ENCODE results near the gene MAGEB17.

The MAGEB17 gene

GRCh38 chrX:16167181-16167580, at the start of gene MAGEB17:
TSS of gene MAGEB17 (plus strand) at chrX:16167481. CDS start at chrX:16170383, 2,902 bp downstream.
- Histone ChIP-seq H3K36me3 (ENCODE audit: control insufficient read depth, insufficient read depth, low read length) (no peaks in the 10 kb centered on the region), H3K4me3 (ENCODE audit: low read length) (no peak within 1 kb of the TSS), H3K9me3 (ENCODE audit: control insufficient read depth, low read length) (no peaks in the 10 kb centered on the region), H3K27me3 (ENCODE audit: control insufficient read depth, insufficient read depth, low read length) (no peaks in the 10 kb centered on the region), H3K4me1 (ENCODE audit: control insufficient read depth, insufficient read depth, low read length) (no peaks in the 10 kb centered on the region), H3K9ac (ENCODE audit: low read length) (no peak within 1 kb of the TSS)

GRCh38 chrX:16119353-16120220, 47.7 kb upstream of the MAGEB17 start:
- H3K27me3 ChIP-seq (ENCODE audit: control insufficient read depth, insufficient read depth, low read length) = peaks cover 4% of the 10 kb centered on the region
- H3K4me1 ChIP-seq (ENCODE audit: control insufficient read depth, insufficient read depth, low read length) = no peaks in the 10 kb centered on the region
- no peak overlapping the region for H3K4me3 ChIP-seq (ENCODE audit: low read length)
- no peak overlapping the region for H3K9ac ChIP-seq (ENCODE audit: low read length)
- no peaks in the 10 kb centered on the region for H3K9me3 ChIP-seq (ENCODE audit: control insufficient read depth, low read length)
- no peaks in the 10 kb centered on the region for H3K36me3 ChIP-seq (ENCODE audit: control insufficient read depth, insufficient read depth, low read length)

- H3K36me3 ChIP-seq (ENCODE audit: control insufficient read depth, insufficient read depth, low read length) = no peaks in the 10 kb centered on the region
- H3K4me1 ChIP-seq (ENCODE audit: control insufficient read depth, insufficient read depth, low read length) = no peaks in the 10 kb centered on the region
- no peak overlapping the region for H3K4me3 ChIP-seq (ENCODE audit: low read length)
- H3K9ac ChIP-seq (ENCODE audit: low read length) = no peak overlapping the region
- no peaks in the 10 kb centered on the region for H3K9me3 ChIP-seq (ENCODE audit: control insufficient read depth, low read length)
- H3K27me3 ChIP-seq (ENCODE audit: control insufficient read depth, insufficient read depth, low read length) = peaks cover 4% of the 10 kb centered on the region
Observed at GRCh38 chrX:16120431-16120830, 46.9 kb upstream of the MAGEB17 start.

- Histone ChIP-seq H3K9me3 (ENCODE audit: control insufficient read depth, low read length) (no peaks in the 10 kb centered on the region), H3K36me3 (ENCODE audit: control insufficient read depth, insufficient read depth, low read length) (no peaks in the 10 kb centered on the region), H3K4me1 (ENCODE audit: control insufficient read depth, insufficient read depth, low read length) (no peaks in the 10 kb centered on the region), H3K9ac (ENCODE audit: low read length) (no peak within 1 kb of the TSS), H3K27me3 (ENCODE audit: control insufficient read depth, insufficient read depth, low read length) (peaks cover 4% of the 10 kb centered on the region), H3K4me3 (ENCODE audit: low read length) (no peak within 1 kb of the TSS)
Observed at GRCh38 chrX:16123222-16123786, 44.0 kb upstream of the MAGEB17 start, which contains the start of gene GRPR. TSS of gene GRPR (plus strand) at chrX:16123565. CDS start at chrX:16123954, 389 bp downstream.

GRCh38 chrX:16124201-16124600, 43.1 kb upstream of the MAGEB17 start:
- H3K9ac ChIP-seq (ENCODE audit: low read length) = no peak overlapping the region
- no peaks in the 10 kb centered on the region for H3K9me3 ChIP-seq (ENCODE audit: control insufficient read depth, low read length)
- no peak overlapping the region for H3K4me3 ChIP-seq (ENCODE audit: low read length)
- H3K36me3 ChIP-seq (ENCODE audit: control insufficient read depth, insufficient read depth, low read length) = no peaks in the 10 kb centered on the region
- H3K27me3 ChIP-seq (ENCODE audit: control insufficient read depth, insufficient read depth, low read length) = peaks cover 4% of the 10 kb centered on the region
- H3K4me1 ChIP-seq (ENCODE audit: control insufficient read depth, insufficient read depth, low read length) = no peaks in the 10 kb centered on the region

GRCh38 chrX:16125520-16126149, 41.6 kb upstream of the MAGEB17 start:
- Histone ChIP-seq H3K4me3 (ENCODE audit: low read length) (no peak overlapping the region), H3K9ac (ENCODE audit: low read length) (no peak overlapping the region), H3K27me3 (ENCODE audit: control insufficient read depth, insufficient read depth, low read length) (peaks cover 4% of the 10 kb centered on the region), H3K36me3 (ENCODE audit: control insufficient read depth, insufficient read depth, low read length) (no peaks in the 10 kb centered on the region), H3K4me1 (ENCODE audit: control insufficient read depth, insufficient read depth, low read length) (no peaks in the 10 kb centered on the region), H3K9me3 (ENCODE audit: control insufficient read depth, low read length) (no peaks in the 10 kb centered on the region)

- no peaks in the 10 kb centered on the region for H3K27me3 ChIP-seq (ENCODE audit: control insufficient read depth, insufficient read depth, low read length)
- no peaks in the 10 kb centered on the region for H3K4me1 ChIP-seq (ENCODE audit: control insufficient read depth, insufficient read depth, low read length)
- H3K9ac ChIP-seq (ENCODE audit: low read length) = no peak overlapping the region
- no peak overlapping the region for H3K4me3 ChIP-seq (ENCODE audit: low read length)
- H3K36me3 ChIP-seq (ENCODE audit: control insufficient read depth, insufficient read depth, low read length) = no peaks in the 10 kb centered on the region
- no peaks in the 10 kb centered on the region for H3K9me3 ChIP-seq (ENCODE audit: control insufficient read depth, low read length)
Observed at GRCh38 chrX:16130707-16131106, 36.6 kb upstream of the MAGEB17 start.

GRCh38 chrX:16134936-16135335, 32.3 kb upstream of the MAGEB17 start:
- H3K4me1 ChIP-seq (ENCODE audit: control insufficient read depth, insufficient read depth, low read length) = no peaks in the 10 kb centered on the region
- no peaks in the 10 kb centered on the region for H3K27me3 ChIP-seq (ENCODE audit: control insufficient read depth, insufficient read depth, low read length)
- H3K4me3 ChIP-seq (ENCODE audit: low read length) = no peak overlapping the region
- H3K36me3 ChIP-seq (ENCODE audit: control insufficient read depth, insufficient read depth, low read length) = no peaks in the 10 kb centered on the region
- H3K9me3 ChIP-seq (ENCODE audit: control insufficient read depth, low read length) = no peaks in the 10 kb centered on the region
- H3K9ac ChIP-seq (ENCODE audit: low read length) = no peak overlapping the region

- Histone ChIP-seq H3K4me3 (ENCODE audit: low read length) (no peak overlapping the region), H3K4me1 (ENCODE audit: control insufficient read depth, insufficient read depth, low read length) (no peaks in the 10 kb centered on the region), H3K9ac (ENCODE audit: low read length) (no peak overlapping the region), H3K9me3 (ENCODE audit: control insufficient read depth, low read length) (no peaks in the 10 kb centered on the region), H3K36me3 (ENCODE audit: control insufficient read depth, insufficient read depth, low read length) (no peaks in the 10 kb centered on the region), H3K27me3 (ENCODE audit: control insufficient read depth, insufficient read depth, low read length) (no peaks in the 10 kb centered on the region)
Observed at GRCh38 chrX:16136080-16136479, 31.2 kb upstream of the MAGEB17 start.

- H3K4me1 ChIP-seq (ENCODE audit: control insufficient read depth, insufficient read depth, low read length) = no peaks in the 10 kb centered on the region
- no peak overlapping the region for H3K9ac ChIP-seq (ENCODE audit: low read length)
- no peaks in the 10 kb centered on the region for H3K9me3 ChIP-seq (ENCODE audit: control insufficient read depth, low read length)
- H3K27me3 ChIP-seq (ENCODE audit: control insufficient read depth, insufficient read depth, low read length) = no peaks in the 10 kb centered on the region
- H3K4me3 ChIP-seq (ENCODE audit: low read length) = no peak overlapping the region
- H3K36me3 ChIP-seq (ENCODE audit: control insufficient read depth, insufficient read depth, low read length) = no peaks in the 10 kb centered on the region
Observed at GRCh38 chrX:16137416-16138107, 29.7 kb upstream of the MAGEB17 start.

GRCh38 chrX:16138108-16138427, 29.2 kb upstream of the MAGEB17 start:
- no peaks in the 10 kb centered on the region for H3K9me3 ChIP-seq (ENCODE audit: control insufficient read depth, low read length)
- no peaks in the 10 kb centered on the region for H3K36me3 ChIP-seq (ENCODE audit: control insufficient read depth, insufficient read depth, low read length)
- H3K9ac ChIP-seq (ENCODE audit: low read length) = no peak overlapping the region
- H3K4me3 ChIP-seq (ENCODE audit: low read length) = no peak overlapping the region
- H3K27me3 ChIP-seq (ENCODE audit: control insufficient read depth, insufficient read depth, low read length) = no peaks in the 10 kb centered on the region
- no peaks in the 10 kb centered on the region for H3K4me1 ChIP-seq (ENCODE audit: control insufficient read depth, insufficient read depth, low read length)

GRCh38 chrX:16140448-16140847, 26.8 kb upstream of the MAGEB17 start:
- no peaks in the 10 kb centered on the region for H3K27me3 ChIP-seq (ENCODE audit: control insufficient read depth, insufficient read depth, low read length)
- no peaks in the 10 kb centered on the region for H3K4me1 ChIP-seq (ENCODE audit: control insufficient read depth, insufficient read depth, low read length)
- H3K36me3 ChIP-seq (ENCODE audit: control insufficient read depth, insufficient read depth, low read length) = no peaks in the 10 kb centered on the region
- H3K4me3 ChIP-seq (ENCODE audit: low read length) = no peak overlapping the region
- H3K9ac ChIP-seq (ENCODE audit: low read length) = no peak overlapping the region
- H3K9me3 ChIP-seq (ENCODE audit: control insufficient read depth, low read length) = no peaks in the 10 kb centered on the region

Data from mucosa of stomach (tissue), 1 donor.